NCI-H82 treated with DMSO at 0.1 percent for 48 hours (cell line): Measurements from ENCODE around the gene MBOAT2.
"Not testable (repeated sequence)": the region's sequence is repeated elsewhere in the genome, so short reads cannot be mapped to it uniquely, and the experiment has no call there.

Source experiments
- DNase-seq: peaks from one replicate; lab custom pipeline; 2025; ENCODE audit not compliant: unreplicated experiment; lab: John Stamatoyannopoulos, UW

The MBOAT2 gene

DNA sequence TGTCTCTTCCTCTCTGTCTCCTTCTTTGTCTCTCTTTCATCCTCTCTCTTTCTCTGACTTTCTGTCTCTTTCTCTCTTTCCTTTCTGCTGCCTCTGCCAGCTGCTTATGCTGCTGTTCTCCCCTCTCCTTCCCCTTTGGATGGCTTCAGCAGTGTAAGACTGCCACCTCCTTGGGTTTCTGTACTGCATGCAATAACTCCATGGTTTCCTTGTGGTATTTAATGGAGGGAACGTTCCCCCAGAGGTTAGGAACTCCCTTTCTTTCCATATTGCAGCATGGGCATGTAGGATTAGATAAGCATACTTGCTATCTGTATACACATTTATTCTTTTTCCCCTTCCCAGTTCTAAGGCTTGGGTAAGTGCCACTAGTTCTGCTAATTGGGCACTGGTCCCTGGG lies 106.3 kb downstream of the MBOAT2 start:
- DNase-seq = not testable (repeated sequence)

DNA sequence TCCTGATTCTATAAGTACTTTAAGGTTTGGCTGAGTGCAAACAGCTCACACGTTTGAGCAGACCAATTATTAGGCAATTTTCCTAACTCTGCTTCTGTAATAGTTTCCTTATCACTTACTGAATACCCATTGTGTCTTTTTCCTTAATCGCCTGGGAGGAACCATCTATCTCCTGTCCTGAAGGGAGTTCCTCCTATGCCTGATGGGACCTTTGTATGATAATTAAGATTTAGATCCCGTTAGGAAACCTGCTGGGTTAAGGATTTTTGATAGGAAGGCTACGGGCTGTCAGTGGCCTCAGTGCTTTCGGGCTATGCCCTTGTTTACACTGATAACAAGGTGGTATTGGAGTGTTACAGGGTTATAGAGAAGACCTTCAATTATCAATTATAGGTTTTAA lies 106.8 kb downstream of the MBOAT2 start:
- not testable (repeated sequence) for DNase-seq

DNA sequence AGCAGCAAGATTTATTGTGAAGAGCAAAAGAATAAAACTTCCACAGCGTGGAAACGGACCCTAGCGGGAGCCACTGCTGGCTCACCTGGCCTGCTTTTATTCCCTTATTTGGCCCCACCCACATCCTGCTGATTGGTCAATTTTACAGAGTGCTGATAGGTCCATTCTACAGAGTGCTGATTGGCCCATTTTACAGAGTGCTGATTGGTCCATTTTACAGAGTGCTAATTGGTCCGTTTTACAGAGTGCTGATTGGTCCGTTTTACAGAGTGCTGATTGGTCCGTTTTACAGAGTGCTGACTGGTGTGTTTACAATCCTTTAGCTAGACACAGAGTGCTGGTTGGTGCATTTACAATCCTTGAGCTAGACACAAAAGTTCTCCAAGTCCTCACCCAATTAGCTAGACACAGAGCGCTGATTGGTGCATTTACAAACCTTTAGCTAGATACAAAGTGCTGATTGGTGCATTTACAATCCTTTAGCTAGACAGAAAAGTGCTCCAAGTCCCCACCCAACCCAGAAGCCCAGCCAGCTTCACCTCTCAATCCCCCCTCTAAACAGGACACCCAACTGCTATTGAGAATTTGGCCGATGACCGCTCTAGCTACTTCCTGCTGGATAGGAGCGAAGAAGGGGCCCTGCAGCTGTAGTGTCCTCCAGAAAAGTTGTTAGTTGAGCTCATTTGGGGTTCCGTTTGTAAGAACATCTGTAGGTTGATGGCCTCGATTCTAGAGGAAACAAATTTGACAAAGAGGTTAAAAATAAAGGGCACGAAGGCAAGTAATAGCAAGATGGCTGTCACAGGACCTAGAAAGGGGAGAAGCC lies 108.2 kb downstream of the MBOAT2 start:
- DNase-seq = not testable (repeated sequence)

DNA sequence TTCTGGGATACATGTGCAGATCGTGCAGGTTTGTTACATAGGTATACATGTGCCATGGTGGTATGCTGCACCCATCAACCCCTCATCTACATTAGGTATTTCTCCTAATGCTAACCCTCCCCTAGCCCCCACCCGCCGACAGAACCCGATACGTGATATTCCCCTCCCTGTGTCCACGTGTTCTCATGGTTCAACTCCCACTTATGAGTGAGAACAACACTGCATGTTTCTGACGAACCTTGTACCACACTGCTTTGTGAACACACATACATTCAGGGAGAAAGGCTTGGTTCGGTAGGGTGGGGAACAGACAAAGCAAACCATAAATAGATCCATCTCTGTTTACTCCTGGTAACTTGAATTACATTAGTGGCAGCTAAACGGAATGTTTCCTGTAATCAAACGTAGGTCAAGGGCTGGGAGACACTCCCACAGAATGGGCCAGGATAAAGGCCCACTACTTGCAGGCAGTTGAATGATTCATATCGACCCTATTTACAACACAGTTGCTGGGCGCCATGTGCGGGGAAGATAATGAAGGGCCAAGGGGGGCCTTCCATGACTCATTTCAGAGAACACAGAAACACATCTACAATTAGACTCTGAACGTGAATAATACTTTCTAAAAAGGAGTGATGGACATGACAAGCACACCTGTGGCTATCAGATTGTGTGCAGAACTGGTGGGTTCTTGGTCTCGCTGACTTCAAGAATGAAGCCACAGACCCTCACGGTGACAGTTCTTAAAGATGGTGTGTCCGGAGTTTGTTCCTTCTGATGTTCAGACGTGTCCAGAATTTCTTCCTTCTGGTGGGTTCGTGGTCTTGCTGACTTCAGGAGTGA lies 109.3 kb downstream of the MBOAT2 start:
- no peak for DNase-seq

DNA sequence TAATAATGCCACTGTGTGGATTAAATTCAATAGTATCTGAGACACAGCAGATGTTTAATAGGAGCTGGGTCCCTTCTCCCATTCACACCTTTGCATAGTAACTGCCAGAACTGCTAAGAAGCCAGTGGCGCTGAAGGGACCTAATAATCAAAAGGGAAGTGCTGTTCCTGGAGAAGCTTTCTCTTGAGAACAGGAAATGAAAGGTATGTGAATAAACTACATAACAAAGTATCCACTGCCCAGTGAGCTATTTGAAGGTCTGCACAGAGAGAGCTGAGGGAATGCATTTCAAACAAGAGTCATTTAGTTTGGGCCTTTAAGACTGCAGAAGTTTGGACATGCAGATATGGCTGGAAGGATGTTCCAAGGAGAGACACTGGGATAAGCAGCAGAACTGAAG lies 110.0 kb downstream of the MBOAT2 start:
- DNase-seq = no peak

DNA sequence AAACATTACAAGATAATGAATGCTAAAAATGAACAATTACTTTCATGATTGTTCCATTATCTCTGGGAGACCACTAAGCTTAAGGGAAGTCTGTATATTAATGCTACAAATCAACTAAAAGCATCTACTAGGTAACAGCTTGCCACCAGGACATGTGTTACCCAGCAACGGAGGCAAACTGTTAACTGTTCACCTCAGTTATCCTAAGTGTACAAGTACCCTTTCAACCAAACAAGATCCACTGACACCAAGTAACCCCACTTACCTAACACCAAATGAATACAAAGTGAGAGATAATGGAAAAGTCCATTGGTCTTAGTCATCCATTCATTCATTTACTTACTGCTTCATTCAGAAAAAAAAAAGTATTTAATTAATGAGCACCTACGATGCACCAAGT lies 111.4 kb downstream of the MBOAT2 start:
- no peak for DNase-seq

DNA sequence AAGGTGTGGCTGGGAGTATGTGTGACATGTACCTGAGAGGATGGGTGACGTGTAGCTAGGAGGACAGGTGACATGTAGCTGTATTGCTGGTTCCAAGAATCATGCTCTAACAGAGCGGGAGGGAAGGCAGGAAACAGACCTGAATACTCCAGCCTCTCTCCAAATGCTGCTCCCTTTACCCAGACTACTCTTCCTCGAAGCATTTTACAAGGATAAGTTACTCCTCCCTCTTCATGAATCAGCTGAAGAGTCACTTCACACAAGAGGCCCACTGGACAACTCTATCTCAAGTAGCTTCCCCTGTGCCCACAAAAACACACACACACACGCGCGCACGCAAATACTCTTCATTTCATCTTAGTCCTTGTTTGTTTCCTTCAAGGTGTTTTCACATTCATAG lies 113.5 kb downstream of the MBOAT2 start:
- no peak for DNase-seq

DNA sequence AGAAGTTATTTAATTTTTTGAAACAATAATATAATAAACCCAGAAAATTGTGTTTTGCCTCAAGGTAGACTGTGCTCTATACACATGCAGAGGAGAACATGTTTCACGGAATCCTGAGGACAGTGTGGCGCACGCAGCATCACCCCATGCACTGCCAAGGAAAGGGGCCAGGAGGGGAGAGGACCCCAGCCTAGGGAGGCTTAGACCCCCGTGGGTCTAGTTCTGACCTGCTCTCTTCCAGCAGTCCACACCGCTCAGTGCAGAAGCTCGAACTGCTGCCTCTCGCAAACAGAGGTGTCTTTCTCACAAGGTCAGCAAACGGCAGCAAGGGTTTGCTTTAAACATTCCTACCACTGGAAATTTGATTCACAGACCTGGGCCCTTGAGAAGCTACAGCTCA lies 114.5 kb downstream of the MBOAT2 start:
- DNase-seq = no peak

DNA sequence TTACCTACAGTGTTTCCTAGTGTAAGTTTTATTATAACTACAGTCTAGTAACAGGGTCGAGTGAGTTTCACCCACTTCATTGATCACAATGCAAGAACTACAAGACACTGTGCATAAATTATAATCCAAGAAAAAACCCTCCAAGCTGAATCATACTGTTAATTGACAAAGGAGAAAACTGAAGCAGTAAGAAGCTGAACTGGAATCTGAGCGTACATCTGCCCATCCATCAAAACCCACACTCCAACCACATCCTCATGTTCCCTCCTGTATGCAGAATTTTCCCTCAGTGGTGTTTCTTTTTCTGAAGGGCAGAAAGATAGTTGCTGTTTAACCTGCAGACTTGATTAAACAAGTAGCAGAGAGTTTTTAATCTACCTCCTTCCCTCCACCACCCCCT lies 116.6 kb downstream of the MBOAT2 start:
- DNase-seq = no peak

DNA sequence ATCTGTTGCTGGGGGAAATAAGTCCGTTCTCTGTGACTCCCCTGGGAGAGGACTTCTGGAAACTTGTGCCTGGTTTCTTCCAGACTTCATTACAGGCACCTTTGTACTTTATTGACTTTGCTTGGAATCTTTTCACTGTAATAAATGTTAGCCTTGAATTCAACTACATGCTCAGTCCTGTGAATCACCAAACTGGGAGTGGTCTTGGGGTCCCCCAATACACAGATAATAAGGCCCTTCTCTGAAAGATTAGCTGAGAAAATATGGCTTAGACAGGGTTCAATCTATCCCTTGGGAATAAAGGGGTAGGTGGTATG lies 117.3 kb downstream of the MBOAT2 start:
- no peak for DNase-seq

DNA sequence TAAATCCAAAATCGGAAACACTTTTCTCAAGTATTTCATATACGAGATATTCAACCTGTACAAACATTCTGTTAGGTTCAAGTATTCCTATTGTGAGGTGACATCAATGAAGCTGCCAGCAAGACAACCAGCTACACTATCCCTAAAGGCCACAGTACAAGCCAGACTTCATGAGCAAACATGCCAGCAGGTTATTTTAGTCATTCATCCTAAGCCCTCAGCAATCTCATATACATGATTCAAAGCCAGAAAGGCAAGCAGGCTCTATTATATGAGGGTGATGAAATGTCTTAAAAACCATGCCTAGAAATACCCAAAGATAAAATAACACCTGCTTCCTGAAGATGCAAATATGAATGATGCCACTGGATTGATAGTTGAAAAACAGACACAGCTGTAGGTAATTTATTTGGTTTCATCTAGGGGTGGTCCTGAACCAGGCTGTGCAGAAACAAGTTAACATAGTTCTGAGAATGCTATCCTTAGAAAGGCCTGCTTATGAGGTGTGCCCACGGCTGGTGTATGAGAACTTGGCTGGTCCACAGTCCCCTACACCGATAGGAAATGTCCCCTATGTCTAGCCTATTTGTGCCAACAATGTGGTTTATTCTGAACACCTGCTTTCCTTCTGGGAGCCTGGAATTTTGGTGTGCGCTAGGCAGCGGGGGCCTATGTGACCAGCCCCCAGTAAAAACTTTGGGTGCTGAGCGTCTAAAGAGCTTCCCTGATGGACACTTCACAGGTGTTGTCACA lies 117.9 kb downstream of the MBOAT2 start:
- DNase-seq = no peak

DNA sequence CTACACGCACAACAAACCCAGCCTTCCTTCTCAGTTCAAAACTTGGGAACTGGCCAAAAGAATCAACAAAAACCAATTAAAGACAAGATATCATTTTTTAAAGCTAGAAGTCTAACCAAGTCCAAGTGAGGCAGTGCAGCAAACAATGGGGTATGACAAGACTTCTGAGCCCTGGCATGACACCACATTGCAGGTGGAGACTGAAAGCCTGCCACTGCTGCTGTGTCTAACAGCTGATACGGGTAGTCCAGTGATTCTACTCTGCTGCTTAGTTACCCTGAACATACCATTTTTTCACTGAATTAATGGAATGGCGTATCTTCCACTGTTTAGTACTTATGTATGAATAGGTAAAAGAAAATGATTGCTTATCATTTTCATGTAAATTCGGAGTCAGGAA lies 118.7 kb downstream of the MBOAT2 start:
- no peak for DNase-seq

DNA sequence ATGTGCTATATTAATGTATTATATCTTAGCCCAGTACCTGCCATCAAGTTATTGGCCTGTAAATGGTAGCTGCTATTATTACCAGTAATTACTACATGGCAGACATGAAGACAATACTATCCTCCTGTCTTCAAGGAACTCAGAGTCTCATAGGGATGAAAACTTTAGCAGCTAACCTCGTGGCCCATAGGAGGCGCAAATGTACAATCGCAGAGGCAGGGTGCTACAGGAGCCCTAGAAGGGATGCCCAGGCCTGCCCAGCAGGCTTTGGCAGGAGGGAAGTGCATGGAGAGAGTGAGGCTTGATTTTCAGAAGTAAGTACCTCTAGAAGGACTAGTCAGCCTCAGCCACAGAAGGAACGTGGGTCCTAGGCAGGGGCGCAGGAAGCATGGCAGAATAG lies 121.4 kb downstream of the MBOAT2 start:
- DNase-seq = no peak

DNA sequence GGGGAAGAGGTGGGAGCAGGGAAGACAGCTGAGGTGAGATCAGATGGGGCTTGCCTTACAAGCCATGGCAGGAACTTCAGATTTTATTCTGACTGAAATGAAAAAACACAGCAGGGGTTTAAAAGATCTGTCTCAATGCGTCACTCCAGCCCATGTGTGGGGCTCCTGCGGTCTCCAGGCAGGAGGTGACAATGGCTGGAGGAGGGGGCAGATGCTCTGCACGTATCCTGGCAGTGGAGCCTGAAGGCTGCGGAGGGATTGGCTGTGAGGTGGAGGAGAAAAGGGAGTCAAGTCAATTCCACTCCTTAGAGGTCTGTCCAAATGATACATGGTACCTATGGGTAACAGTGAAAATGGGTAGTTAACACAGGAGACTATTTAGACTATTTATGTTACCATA lies 125.6 kb downstream of the MBOAT2 start:
- DNase-seq = no peak

DNA sequence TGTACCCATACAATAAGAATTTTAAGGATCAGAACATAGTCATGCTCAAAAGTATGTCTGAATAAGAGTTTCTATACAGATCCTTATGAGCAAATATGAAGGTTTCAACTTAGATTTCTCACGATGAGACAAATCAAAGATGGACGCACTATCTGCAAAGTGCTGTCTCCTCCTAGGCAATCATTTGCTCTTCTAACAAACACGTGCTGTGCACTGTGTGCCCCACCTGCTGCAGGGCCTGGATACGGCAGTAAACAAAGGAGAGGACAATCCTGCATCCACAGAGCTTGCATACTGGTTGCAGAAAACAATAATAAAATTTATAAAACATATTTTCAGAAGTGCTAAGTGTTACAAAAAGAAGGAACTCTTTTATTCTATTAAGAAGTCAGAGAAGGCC lies 126.2 kb downstream of the MBOAT2 start:
- no peak for DNase-seq

DNA sequence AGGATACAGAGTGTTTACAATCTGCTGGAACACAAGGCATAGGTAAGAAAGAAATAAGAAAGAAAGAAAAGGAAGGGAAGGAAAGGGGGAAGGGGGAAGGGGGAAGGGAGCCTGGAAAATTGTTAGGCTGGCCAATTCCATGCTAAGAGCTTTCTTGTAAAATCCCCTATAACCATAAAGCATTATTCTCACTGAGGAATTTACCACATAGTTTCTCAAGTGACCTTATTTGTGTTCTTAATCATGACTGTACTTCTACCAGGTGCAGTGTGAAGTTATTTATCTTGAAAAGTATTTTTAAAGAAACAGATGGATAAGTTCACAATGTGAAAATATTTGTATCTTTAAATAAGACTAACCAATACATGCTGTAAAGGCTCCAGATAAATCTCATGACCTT lies 126.9 kb downstream of the MBOAT2 start:
- DNase-seq = no peak

DNA sequence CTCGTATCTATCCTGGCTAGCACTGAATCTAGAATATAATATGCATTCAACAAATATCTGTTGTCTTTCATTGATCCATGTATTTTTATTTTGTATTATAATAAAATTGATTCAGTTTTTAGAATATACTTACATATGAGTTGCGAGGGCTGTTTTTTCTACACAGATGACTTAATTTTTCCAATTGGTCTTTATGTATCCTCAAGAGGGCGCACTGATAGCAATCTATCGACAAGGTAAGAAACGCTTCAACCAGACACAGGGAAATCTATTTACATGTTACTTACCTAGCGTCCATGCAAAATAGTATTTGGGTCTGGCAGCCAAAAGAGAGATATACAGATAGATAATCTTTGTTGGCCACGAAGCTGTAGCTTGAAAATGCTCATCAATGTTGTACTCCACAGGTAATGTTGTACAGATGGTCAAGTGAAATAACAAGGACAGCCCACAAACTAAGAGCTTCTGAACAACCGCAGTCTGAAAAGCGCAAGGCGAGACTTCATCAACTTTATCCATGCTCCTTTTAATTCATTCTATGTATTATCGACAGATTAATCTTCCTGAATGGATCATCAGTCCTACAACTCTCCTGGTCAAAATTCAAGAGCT lies 130.6 kb downstream of the MBOAT2 start:
- DNase-seq = peak; percentile 59

DNA sequence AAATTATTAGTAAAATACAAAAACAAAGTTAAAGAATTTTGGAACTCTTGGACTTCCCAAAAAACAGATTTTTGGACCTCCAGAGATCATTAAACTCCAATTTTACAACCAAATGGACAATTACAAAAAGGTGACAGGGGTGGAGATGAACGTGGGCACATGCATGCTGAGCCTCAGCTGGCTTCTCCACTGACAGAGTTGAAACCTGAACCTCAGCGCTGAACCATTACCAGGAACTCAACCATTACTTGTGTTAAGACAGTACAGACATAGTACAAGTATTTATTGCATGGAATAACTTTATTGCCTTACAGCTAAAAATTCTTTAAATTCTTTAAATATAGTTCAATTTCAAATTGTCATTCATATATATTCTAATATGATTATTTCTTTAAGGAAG lies 133.0 kb downstream of the MBOAT2 start:
- no peak for DNase-seq

DNA sequence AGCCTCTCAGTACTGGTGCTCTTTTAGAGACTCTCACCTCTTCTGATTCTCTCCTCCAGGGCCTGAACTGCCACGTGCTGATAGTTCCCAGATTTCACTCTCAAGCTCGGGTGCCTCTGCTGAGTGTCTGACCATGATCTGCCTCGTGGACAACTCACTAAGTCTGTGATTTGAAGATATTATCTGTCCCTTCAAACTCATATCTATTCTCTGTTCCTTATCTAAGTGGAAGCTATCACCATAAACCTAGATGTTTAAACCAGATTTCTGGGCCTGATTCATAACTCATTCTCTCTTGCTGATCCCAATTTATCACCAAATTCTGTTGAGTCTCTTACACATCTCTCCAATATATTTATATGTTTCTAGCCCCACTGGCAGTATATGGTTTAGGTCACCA lies 136.1 kb downstream of the MBOAT2 start:
- no peak for DNase-seq

DNA sequence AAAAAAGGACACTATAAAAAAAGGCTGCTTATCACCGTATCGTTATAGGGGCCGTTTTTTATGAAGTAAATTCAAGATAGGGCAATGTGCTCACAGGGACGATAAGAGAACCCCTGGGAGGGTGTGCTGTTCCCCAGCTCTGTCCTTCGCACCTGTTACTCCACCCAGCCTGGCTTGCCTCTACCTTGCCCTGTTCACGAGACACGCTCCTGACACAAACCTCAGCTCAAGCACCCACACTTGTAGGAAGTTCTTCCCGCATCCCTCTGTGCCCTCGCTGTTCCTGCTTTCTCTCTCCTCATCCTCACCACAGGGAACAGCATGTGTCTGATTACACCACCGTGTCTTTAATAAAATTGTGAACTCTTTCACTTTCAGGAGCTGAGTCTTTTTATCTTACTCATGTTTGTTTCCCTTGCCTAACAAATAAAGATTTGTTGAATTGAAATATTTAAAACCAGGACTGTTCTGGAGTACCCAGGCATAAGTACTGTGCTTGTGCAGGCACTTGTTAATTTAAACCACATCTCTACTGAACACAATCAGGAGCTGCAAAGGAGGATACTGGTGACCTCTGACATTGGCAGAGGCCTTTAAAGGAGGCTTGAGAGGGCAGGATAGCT lies 140.0 kb downstream of the MBOAT2 start:
- DNase-seq = no peak

DNA sequence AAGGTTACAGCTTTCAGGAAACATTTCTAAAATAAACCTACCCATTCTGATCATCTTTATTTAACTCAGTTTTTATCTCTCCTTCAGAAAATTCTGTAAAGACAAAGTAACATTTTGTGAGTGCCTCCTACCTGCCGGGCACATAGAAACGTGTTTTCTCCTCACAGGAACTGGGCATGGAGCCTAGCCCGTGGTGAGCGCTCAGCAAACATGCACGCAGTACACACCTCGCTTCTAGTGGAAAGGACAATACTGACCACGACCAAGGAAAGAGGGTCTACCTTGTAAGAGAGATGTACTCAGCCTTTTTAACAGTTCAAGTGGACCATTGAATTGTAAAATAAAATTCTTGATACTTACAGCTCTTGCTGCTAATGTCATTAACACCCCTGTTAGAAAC lies 141.3 kb downstream of the MBOAT2 start:
- no peak for DNase-seq
